Stimulated activated CD4-positive, alpha-beta T cell treated with anti-CD3 and anti-CD28 coated beads, Interleukin-15, amount 100 ng/mL, for 1 hour (primary cell): ENCODE measurements around the gene CACNA1C.

Source experiments
- DNase-seq, 2 donors: peaks; one replicate each; pipeline ENCODE4 v3.0.0-alpha.2; 2020; ENCODE audit warnings: low read depth in 1 of 2, low spot score in 1 of 2

Gene CACNA1C

DNA sequence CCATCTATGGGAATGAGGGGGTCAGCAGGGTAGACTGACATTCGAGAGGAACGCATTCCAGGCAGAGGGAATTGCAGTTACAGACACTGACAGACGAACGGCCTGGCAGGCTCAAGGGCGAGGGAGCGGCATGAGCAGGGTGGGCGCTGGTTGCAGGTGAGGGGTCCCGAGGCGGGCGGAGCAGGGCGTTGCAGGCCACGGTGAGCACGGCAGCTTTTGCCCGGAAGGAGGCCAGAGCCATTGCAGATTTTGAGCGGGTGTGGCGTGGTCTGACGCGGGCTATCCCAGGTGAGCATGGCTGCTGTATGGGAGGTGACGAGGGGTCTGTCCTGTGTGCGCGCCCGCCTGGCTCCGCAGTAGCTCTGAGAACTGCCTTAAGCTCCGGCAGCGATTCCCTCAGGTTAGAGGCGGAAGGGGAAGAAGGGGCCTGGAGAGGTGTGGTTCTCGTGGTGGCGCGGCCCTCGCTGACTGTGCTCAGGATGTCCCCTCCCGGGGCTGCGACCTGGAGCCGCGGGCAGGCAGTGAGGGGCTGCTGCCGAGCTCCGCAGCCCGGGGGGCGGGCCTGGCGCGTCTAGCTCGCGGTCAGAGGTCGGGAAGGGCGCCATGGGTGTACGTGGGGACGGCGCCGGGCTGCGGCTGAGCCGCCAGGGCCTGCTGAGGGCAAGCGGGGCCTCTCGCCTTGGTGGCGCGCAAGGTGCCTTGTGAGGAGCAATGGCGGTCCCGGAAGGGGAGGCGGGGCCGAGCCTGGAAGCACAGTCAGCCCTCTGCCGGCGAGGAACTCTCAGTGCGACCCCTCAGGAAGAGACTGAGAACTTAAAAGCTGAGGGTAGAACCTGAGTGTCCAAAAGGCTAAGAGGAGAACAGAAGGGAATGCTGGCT lies 177.1 kb downstream of the CACNA1C start:
- no peak for DNase-seq

DNA sequence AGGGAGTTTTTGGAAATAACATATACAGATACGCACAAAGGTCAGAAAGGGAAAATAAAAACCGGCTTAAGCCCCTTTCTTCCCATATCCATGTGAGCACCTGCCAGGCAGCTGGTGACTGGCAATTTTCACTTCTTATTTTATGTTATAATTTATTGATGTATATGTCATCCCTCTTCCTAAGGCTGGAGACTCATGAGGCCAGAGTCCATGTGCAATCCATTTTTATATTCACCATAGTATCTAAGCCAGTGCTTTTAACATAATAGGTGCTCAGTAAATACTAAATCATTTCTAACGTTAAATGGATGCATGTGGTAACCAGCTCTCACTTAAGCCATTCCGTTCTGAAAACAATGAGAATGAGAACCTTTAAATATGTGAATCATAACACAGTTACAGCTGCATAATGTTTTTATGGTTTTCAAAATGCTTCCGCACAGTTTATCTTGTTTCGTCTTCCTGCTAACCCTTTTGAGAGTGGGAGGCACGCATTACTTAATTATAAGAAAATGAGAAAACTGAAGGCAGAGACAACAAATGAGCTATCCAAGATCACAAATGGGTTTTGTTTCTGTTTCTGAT lies 178.3 kb downstream of the CACNA1C start:
- no peak for DNase-seq

DNA sequence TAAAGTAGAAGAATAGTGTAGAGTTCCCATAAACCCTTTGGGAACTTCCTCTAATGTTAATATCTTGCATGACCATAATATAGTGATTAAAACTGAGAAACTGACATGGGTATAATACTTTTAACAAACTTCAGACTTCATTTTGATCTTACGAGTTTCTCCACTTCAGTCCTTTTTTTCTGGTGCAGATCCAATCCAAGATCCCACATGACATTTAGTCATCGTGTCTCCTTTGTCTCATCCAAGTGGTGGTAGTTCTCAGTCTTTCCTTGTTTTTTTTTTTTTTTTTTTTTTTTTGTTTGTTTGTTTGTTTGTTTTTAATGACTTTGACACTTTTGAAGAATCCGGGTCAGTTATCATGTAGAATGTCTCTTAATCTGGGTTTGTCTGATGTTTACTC lies 179.2 kb downstream of the CACNA1C start:
- DNase-seq, result no peak

DNA sequence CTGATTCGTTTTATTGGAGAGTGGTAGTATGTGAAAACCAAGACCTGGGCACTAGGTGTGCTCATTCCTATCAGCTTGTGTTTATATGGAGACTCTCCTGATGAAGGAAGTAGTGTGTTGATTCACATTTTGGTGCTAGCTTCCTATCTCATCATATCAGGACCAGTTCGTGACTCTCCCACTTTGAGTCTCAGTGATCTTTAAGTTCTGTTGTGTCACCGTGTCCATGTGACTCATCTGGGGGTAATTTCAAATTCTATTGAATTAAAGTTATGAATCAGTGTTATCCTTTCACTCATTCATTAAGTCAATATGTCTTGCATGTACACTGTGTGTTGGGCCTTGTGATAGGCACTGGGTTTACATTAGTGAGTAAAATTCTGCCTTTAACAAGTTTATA lies 180.2 kb downstream of the CACNA1C start:
- no peak for DNase-seq

DNA sequence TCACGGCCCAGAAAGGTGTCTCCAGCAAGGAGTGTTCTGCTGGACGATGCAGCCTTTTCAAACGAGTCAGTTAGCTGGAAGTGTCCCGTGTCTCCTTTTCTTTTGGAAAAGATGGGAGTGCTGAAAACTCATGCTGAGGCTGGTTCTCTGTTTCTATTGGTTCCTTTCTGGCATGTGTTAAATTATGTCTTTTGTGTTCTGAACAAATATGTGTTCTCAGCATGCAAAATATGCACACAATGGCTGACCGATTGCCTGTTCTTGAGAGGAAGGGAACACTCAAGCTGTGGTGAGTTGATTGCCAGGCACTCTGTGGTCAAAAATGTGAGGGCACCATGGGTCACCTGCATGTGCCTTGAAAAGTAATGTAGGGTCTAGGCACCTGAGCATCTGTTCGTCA lies 181.3 kb downstream of the CACNA1C start:
- DNase-seq, result no peak

DNA sequence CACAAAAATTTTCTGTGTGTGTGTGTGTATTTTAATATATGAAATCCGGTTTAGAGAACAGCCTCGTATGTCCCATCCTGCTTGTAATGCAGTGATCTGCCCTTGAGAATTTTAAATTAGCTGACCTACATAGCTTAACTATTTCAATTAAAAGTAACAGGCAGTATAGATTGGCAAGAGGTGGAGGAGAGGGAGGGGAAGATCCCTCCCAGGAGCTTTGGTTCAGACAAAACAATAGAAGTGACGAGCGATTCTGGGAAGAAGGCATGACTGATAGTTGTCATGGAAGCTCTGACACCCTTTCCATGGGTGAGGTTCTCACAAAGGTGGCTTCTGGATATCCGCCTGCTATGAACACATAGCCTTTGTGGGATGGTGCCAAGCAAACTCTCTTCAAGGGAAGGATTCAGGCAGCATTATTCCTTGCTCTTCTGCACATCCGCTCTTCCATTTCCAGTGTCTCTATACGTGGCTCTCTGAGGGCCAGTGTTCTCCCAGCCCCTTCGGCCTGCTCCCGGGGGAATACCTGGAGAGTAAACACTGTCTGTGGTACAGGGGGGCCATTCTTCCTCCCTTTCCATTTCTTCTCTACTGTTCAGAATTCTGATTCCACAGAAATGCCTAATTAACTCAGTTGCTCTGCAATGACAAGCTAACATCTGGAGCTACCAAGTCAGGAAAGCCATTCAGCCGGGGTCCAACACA lies 182.0 kb downstream of the CACNA1C start:
- no peak for DNase-seq

DNA sequence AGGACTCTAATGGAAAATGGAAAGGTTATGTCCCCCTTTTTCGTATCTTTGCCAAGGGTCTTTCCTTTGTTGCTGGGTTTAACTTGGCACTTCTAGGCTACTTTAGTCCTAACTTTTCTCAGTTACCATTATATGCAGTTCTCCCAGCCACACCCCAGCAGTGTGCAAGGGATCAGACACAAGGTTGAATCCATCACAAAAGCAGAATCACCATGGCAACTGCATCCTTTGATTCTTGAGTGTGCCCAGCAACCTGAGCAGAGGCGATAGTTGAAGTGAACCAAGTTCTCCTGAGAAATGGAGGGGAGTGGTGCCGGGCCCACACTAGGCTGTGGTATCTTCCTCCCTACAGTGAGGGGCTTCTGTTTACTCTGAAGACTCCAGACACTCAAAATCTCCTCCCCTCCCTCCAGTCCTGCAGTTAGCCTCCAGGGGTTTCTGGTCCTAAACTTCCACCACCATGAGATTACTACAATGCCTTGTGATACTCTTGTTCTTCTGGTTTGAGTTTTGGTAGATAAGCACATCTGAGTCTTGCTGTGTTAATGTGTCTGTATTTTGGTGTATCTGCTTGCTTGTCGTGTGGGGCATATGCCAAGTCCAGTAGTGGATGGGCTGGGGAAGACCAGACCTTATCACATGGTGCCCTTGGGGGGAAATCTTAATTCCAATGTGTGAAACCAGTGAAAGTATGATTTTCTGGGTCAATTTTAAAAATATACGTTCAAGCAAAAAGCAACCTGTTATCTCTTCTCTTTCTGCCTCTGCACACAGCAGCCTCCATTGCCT lies 183.9 kb downstream of the CACNA1C start:
- DNase-seq, result no peak

DNA sequence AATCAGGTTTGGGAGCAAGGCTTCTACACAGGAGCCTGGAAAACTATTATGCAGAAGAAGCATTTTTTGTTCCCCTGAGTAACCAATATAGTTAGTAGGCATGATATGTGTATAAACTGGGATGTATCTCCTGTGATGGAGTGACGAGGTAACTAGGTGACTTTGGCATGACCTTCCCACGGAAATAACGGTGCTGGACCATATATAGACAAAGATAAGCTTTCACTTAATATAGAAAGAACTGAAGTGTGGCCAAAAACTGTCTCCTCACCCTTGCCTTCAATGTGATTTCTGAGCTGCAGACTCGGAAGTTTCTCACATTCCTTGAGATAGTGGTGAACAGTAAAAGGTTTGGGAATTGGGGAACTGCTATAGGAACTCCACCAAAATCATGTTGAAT lies 185.3 kb downstream of the CACNA1C start:
- DNase-seq, result no peak

DNA sequence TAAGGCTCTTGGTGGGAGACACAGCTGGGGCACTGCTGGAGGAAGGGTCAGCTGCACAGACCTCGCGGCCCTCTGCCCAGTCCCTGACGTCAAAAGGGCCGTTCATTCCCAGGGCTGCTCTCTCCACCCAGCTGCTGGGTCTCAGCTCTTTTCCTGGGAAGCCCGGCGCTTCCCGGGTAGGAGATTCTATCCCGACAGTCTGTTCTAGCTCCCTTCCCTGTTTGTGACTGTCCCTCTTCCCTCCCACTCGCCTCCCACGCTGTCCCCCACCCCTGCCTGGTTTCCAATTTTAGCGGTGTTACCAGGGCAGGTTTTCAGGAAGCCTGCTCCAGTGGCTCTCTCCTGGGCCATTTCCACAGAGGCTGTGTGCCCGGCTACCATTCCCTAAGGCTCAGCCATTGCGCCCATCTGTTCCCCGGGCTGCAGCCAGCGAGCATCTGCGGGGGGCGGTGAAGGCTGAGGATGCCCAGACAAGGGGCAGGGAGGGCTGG lies 186.6 kb downstream of the CACNA1C start:
- no peak for DNase-seq

DNA sequence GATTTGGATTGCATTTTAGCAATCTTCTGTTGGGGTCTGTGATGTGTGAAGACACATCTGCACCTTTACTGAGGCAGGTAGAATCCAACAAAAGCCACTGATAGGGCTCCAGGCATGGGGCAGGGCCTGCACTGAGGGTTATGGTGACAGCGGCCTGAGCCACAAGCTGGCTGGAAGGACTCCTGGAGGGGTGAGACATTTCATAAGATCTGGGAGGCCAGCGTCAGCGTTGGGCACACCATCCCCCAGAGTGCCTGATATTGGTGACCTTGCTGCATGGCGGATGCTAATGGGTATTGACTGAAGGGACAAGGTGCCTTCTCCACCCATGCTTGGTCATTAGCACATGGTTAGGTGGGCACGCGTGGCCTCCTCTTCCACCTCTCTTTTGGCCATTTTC lies 187.6 kb downstream of the CACNA1C start:
- no peak for DNase-seq

DNA sequence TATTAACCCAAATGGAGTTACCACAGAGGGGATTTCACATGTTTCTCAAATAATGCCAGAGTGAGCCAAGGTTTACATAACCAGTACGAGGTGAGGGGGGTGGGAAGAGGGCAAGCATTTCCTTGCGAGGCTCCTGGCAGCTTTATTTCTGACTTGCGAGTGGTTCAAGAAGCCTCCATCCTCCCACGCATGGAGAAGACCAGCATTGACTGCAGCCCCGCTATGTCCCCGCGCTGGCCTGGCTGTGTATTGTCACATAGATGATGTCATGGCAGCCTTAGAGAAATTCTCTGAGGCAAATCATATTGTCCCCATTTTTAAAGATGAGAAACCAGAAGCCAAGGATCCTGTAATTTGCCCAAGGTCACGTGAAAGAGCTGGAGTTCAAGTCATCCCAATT lies 188.2 kb downstream of the CACNA1C start:
- no peak for DNase-seq

DNA sequence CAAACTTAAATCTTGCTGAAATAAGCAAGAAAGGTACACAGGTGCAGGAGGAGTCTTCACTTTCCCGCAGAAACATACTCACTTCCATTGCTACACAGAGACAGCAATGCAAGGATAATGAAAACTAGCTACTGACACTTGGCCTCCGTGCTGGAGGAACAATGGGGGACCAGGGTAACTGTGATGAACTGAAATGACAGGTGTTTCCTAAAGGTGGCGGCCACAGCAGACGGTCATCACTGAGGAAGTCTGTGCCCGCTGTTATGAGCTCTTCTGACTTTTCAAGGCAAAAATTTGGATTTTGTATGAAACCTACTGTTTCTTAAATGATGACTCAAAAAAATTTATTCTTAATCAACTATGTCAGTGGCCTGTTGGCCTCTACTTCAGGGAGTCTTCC lies 189.4 kb downstream of the CACNA1C start:
- DNase-seq, result no peak

DNA sequence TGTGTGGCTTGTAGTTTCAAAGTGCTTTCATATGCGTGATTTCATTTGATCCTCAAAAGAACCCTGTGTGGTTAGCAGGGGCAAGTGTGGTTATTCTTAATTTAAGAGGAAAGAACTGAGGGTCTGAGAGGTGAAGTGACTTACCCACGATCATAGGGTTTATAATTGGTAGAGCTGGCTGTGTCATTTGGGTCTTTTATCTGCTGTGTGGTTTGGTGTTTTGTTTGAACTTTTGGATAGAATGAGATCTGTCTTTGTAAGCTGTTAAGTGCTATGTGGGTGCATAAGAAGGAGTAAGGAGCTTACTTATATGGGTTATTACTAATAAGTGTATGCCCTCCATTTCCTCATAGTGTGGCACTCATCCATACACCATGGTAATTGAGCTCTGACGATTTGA lies 190.0 kb downstream of the CACNA1C start:
- no peak for DNase-seq

DNA sequence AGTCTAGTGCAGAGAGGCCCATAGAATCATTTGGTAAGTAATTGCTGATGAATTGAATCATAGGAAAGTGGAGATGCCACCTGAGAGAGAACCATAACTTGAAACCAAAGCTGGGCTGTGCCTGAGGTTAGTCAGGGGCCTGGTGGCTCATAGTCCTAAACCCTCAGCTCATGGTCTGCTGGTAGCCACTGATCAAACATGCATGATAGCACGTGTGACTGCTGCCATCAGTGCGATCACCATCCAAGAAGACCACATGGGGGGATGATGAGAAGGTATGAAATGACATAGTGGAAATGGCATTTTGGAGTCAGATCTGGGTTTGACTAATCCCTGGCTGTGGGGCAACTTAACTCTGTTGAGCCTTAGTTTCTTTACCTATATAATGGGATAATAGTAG lies 190.5 kb downstream of the CACNA1C start:
- DNase-seq, result no peak

DNA sequence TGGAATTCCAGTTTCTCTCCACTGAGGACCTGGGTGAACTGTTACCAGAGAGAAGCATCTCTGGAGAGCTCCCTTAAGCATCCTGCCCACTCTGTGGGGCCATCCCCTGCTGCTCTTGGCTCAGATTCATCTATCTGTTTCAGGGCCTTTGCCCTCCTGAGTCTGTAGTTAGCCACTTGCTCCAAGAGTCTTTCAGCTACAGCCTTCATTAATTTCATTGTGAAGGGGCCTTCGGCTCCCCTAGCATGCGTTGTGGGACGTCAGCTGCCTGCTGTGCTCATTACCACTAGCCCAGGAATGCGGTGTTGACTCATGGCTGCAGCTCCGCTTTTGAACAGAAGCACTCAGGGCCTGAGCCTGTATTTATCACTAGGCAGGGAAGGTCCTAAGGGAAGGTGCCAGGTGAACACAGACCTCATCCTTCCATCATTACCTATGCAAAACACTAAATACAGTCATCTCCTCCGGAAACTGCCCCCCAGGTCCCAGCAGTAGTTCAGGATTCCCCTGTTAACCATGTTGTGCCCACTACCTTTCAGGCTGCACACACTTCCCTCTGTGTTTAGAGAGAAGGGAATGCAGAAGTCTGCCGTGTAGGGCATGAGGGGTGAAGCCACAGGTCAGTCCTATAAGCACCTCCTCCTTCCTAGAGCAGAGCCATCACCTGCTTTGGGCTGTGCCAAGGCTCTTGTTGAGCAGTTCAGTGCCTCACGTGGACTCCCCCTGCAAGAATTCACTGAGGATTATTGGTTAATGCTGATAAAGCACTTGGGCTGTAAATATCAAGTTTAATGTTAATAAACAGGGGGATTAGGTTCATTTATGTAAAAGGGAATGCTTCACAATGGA lies 191.4 kb downstream of the CACNA1C start:
- no peak for DNase-seq

DNA sequence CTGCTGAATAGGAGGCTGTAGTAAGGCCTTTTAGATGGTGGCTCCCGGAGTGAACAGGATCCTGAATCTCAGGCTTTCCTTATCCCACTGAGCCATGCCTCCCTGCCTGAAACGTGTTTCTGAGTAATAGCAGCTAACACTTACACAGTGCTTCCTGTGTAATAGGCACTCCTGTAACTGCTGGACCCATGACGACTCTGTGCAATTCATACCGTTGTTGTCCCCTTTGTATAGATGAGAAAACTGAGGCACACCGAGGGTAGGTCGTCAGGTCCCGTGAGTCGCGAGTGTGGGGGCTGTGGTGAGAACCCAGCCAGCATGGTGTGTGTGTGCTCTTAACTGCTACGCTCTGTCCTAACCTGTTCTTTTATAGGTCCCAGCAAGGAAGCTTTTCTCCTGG lies 193.6 kb downstream of the CACNA1C start:
- no peak for DNase-seq

DNA sequence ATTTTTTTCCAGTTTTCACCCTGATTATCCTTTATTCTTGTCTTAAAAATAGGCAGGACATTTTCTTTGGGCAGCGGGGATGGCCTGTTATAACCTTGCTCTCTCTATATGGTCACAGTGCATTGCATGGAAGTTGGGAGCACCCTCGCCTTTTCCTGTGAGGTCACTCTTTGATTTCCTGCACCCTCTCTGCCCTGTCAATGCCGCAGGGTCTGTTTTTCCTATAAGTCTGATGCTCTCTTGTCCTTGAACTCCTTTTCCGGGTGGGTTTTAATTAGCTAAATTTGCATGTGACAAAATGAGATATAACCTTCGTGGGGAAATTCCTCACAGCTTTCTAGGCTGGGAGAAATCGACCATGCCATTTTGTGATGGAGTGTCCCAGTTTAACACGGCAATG lies 194.3 kb downstream of the CACNA1C start:
- DNase-seq, result no peak

DNA sequence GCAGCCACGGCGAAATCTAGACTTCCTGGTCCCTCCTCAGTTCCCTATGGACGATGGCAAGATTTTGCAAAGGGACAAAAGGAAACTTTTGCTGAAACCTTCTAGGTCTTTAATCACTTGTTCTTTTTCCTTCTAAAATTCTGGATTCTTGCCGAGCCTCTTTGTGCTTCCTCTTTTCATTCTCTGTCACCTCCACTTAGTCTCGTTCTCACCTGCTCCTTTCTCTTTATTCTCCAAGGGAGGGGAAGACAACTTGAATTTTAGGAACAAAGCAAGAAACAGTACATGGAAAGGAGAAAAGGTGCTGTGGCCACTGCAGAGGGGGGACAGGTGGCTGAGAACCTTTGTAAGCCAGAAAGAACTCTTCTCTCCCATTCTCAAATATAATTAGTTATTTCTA lies 194.8 kb downstream of the CACNA1C start:
- DNase-seq, result no peak

DNA sequence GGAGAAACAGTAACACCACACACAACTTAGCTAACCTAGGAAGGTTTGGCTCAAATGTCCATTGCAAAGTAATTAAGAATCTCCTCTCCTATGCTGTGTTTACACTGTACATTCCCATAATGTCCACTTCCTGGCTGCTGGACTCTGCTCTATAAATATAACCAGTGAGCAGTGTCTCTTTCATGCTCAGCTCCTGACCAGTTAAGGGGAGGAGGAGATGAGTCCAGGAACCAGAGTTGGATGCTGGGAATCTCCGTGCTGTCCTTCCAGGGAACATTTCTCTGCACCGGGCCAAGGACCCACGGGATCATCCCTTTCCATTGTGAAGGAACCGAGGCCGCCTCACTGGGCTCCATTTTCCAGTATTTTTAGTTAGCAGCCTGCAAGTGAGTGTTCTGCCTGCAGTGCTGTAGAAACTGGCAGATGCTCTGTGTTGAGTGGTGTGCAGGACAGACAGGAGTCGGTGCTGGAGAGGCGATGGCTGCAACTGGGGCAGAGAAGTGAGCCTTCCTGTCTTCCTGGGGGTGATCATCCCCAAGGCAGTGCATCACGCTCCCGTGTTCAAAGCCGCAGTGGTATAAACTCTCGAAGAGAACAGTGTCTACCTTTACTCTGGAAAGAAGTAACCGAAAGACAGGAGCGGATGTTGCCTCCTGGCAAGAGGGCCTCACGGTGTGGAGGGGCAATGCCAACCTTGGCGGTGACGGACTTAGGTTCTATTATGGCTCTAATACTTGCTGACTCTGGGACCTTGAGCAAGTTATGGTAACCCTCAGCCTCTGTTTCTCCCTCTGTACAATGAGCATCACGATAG lies 195.5 kb downstream of the CACNA1C start:
- DNase-seq, result no peak
